OCI-LY3 (cell line): ENCODE results near the gene ZNF365.

ENCODE experiments used
- EZH2phosphoT487 ChIP-seq: fragments of 200-600 bp; shearing (Covaris generic); IDR thresholded peaks from 2 replicates; pipeline ENCODE4 v1.6.1; 2018; ENCODE audit warnings: antibody characterized with exemption, mixed run types, low read depth
- TF ChIP-seq, protein P1 (sequence below): fragments of 200-600, 300-600 bp; sonication (generic); IDR thresholded peaks from 2 replicates; pipeline ENCODE4 v1.5.1; 2014; ENCODE audit warnings: antibody characterized with exemption, low read length, low read depth

DNA sequence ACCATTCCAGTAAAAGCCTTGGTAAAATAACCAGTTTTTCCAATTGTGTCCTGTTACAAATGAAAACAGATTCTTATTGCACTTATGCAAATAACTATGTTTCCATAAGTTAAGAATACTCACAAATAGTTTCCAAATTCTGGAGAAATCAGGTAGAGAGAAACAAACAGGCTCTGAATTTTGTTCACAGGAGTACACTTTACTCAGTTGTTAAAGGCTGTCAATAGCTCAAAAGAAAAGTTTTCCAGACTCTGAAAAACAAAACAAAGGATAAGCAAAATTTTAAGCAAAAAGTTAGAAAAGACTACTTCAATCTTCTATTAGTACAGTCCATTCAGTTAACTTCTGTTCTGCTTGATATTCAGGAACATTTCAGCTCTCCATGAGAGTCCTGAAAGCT lies 32.8 kb upstream of the ZNF365 start:
- TF ChIP-seq, protein P1, sequence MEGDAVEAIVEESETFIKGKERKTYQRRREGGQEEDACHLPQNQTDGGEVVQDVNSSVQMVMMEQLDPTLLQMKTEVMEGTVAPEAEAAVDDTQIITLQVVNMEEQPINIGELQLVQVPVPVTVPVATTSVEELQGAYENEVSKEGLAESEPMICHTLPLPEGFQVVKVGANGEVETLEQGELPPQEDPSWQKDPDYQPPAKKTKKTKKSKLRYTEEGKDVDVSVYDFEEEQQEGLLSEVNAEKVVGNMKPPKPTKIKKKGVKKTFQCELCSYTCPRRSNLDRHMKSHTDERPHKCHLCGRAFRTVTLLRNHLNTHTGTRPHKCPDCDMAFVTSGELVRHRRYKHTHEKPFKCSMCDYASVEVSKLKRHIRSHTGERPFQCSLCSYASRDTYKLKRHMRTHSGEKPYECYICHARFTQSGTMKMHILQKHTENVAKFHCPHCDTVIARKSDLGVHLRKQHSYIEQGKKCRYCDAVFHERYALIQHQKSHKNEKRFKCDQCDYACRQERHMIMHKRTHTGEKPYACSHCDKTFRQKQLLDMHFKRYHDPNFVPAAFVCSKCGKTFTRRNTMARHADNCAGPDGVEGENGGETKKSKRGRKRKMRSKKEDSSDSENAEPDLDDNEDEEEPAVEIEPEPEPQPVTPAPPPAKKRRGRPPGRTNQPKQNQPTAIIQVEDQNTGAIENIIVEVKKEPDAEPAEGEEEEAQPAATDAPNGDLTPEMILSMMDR, result no peak
- no peak for TF ChIP-seq EZH2phosphoT487
